GM12878 (cell line): ENCODE results near the gene TBC1D5. TPM values are rescaled to one million over a fixed set of nuclear protein-coding genes. Genes with fewer than 3 reads are reported as not detected.

ENCODE experiments used
- ATAC-seq: fragments of 200-7000 bp; cut with Tn5 transposase; 3 replicates; pipeline ENCODE4 v1.9.1; 2020; ENCODE audit warnings: mild to moderate bottlenecking, moderate library complexity
- BruUV-seq: library from RNA; stranded (reverse); fragments of 400-500 nt; replicated peaks from 2 replicates; lab custom pipeline; 2021; lab: Mats Ljungman, UMichigan
- CTCF ChIA-PET: fragments of 300-600 bp; sonication (Branson Sonifier 250); formaldehyde crosslinking; extraction: SDS; loops from one replicate; lab custom pipeline; 2021; ENCODE audit warnings: inconsistent platforms; lab: Yijun Ruan, JAX
- POLR2A ChIA-PET: fragments of 350-600 bp; formaldehyde crosslinking; extraction: SDS; loops from one replicate; lab custom pipeline; 2021; ENCODE audit warnings: inconsistent platforms; lab: Charles Lee
- RAD21 ChIA-PET: fragments of 300-600 bp; sonication (Branson Sonifier 250); formaldehyde crosslinking; loops from one replicate; lab custom pipeline; 2023; ENCODE audit warnings: antibody characterized with exemption; ENCODE audit not compliant: unreplicated experiment; lab: Charles Lee
- SMC1A ChIA-PET: fragments of 300-600 bp; sonication (Branson Sonifier 250); formaldehyde crosslinking; loops from one replicate; lab custom pipeline; 2023; ENCODE audit not compliant: unreplicated experiment, uncharacterized antibody; lab: Charles Lee
- DNase-seq: peaks from one replicate; pipeline ENCODE4 v3.0.0-alpha.2; 2011; ENCODE audit warnings: low read depth, low spot score
- FAIRE-seq: peaks from 3 replicates; lab custom pipeline; 2011; peaks lifted over from hg19 to GRCh38; lab: Jason Lieb, UNC
- H2AFZ ChIP-seq: 2 replicates; pipeline ENCODE4 v1.6.0; 2011; ENCODE audit warnings: low read depth, low read length, control low read depth; ENCODE audit not compliant: control insufficient read depth
- H3K27ac ChIP-seq: 2 replicates; pipeline ENCODE4 v1.5.1; 2011; ENCODE audit warnings: control low read depth; ENCODE audit not compliant: control insufficient read depth, insufficient read depth
- H3K27me3 ChIP-seq, 2 experiments: replicated peaks in 1 of 2; 2 replicates each; pipeline versions ENCODE4 v1.6.0 to v1.6.1; 2011; ENCODE audit warnings: low read length in 1 of 2; ENCODE audit not compliant: control insufficient read depth in 2 of 2, insufficient read depth in 2 of 2
- H3K36me3 ChIP-seq, 2 experiments: 2 replicates each; pipeline ENCODE4 v1.5.1; 2011; ENCODE audit warnings: low read length in 1 of 2; ENCODE audit not compliant: control insufficient read depth in 2 of 2, insufficient read depth in 2 of 2
- H3K4me1 ChIP-seq: 2 replicates; pipeline ENCODE4 v1.6.1; 2011; ENCODE audit warnings: mild to moderate bottlenecking, low read length, moderate library complexity, mixed read lengths; ENCODE audit not compliant: control insufficient read depth, insufficient read depth
- H3K4me2 ChIP-seq: 2 replicates; pipeline ENCODE4 v1.6.0; 2011; ENCODE audit warnings: control low read depth; ENCODE audit not compliant: control insufficient read depth, insufficient read depth
- H3K4me3 ChIP-seq: fragments of 200-600 bp; sonication (generic); 2 replicates; pipeline ENCODE4 v1.5.1; 2016
- H3K79me2 ChIP-seq: 2 replicates; pipeline ENCODE4 v1.6.0; 2011; ENCODE audit warnings: low read length; ENCODE audit not compliant: control insufficient read depth, insufficient read depth
- H3K9ac ChIP-seq: 2 replicates; pipeline ENCODE4 v1.8.0; 2011; ENCODE audit warnings: low read length, control low read depth, mixed read lengths; ENCODE audit not compliant: control insufficient read depth, insufficient read depth
- H3K9me3 ChIP-seq: replicated peaks from 3 replicates; pipeline ENCODE4 v1.5.1; 2011; ENCODE audit warnings: mild to moderate bottlenecking, low read length; ENCODE audit not compliant: control insufficient read depth, insufficient read depth
- H4K20me1 ChIP-seq: 2 replicates; pipeline ENCODE4 v1.6.0; 2011; ENCODE audit not compliant: control insufficient read depth, insufficient read depth
- BMI1 ChIP-seq: fragments of 450-650 bp; IDR thresholded peaks from 2 replicates; pipeline ENCODE4 v1.6.1; 2016; ENCODE audit warnings: mild to moderate bottlenecking, moderate library complexity, borderline replicate concordance
- CHD4 ChIP-seq: fragments of 200-600 bp; sonication (generic); IDR thresholded peaks from 2 replicates; pipeline ENCODE4 v1.6.1; 2016; ENCODE audit warnings: mild to moderate bottlenecking
- IRF4 ChIP-seq: IDR thresholded peaks from 2 replicates; pipeline ENCODE4 v1.6.1; 2011; ENCODE audit warnings: low read depth, low read length
- NR2C2 ChIP-seq: IDR thresholded peaks from 2 replicates; pipeline ENCODE4 v1.6.1; 2011; ENCODE audit warnings: borderline replicate concordance, low read depth; ENCODE audit not compliant: control insufficient read depth, insufficient read length
- RAD21 ChIP-seq: IDR thresholded peaks from 2 replicates; pipeline ENCODE4 v1.6.1; 2011; ENCODE audit warnings: mild to moderate bottlenecking, low read depth, low read length, moderate library complexity; ENCODE audit not compliant: insufficient read depth
- SMAD5 ChIP-seq: IDR thresholded peaks from 2 replicates; pipeline ENCODE4 v1.6.1; 2016; ENCODE audit warnings: antibody characterized with exemption, low read depth
- ZNF384 ChIP-seq: IDR thresholded peaks from 2 replicates; pipeline ENCODE4 v1.6.1; 2012; ENCODE audit warnings: low read depth, mild to moderate bottlenecking, low read length, improper control_type of control experiment, borderline replicate concordance
- ZSCAN29 ChIP-seq: fragments of 450-650 bp; IDR thresholded peaks from 2 replicates; pipeline ENCODE4 v1.6.1; 2017; ENCODE audit warnings: mild to moderate bottlenecking, moderate library complexity
- WGBS: methylation state at CpG from one replicate; pipeline ENCODE4 v1.1.6; 2016; ENCODE audit warnings: low lambda C conversion rate; ENCODE audit not compliant: insufficient replicate concordance, insufficient coverage; ENCODE audit errors: missing lambda C conversion rate; 5-methylcytosine and 5-hydroxymethylcytosine counted together
- in situ Hi-C: fragments of 300-500 bp; cut with MboI; formaldehyde crosslinking; loops from 9 replicates; pipeline ENCODE4 v1.14.3; 2018; ENCODE audit warnings: mixed read lengths
- intact Hi-C: fragments of 100-400 bp; cut with micrococcal nuclease; formaldehyde crosslinking; loops from one replicate; pipeline ENCODE4 v1.14.2; 2022; ENCODE audit not compliant: unreplicated experiment
- polyA plus RNA-seq, 11 experiments: library from polyadenylated mRNA; depleted of rRNA in 4 of 11; unstranded in 6 of 11; stranded (reverse) in 5 of 11; fragments of >200 nt; fragmentation: Nextera tagmentation in 4 of 11; fragmentation: Illumina TruSeq in 1 of 11; extraction: Ambion mirVana in 4 of 11; extraction: Trizol in 1 of 11; gene quantifications; 1 replicate in 1 of 11; 2 replicates in 10 of 11; pipeline versions ENCODE4 v1.2.1 to v1.2.3, GENCODE V29; 2011 to 2016; ENCODE audit warnings: inconsistent platforms in 2 of 11, missing spikeins in 2 of 11, low read depth in 1 of 11
- total RNA-seq, 4 experiments: library from RNA; depleted of rRNA in 3 of 4; stranded (reverse); fragments of >200 nt in 3 of 4; fragmentation: Illumina TruSeq in 1 of 4; extraction: Trizol in 1 of 4; gene quantifications; 2 replicates each; pipeline versions ENCODE4 v1.2.1 to v1.2.3, GENCODE V29; 2013 to 2021
- TF ChIP-seq, protein P1 (sequence below): fragments of 450-650 bp; IDR thresholded peaks from 2 replicates; pipeline ENCODE4 v1.6.1; 2016; ENCODE audit warnings: mild to moderate bottlenecking, moderate library complexity, borderline replicate concordance

Gene TBC1D5
- total and polyA plus RNA-seq, 10 of the 15 experiments (the other 5 are each of a cell fraction or from before 2014, with no cell fraction given): 5.5 to 61.0 (median 43.8) TPM

- TF ChIP-seq, protein P1, sequence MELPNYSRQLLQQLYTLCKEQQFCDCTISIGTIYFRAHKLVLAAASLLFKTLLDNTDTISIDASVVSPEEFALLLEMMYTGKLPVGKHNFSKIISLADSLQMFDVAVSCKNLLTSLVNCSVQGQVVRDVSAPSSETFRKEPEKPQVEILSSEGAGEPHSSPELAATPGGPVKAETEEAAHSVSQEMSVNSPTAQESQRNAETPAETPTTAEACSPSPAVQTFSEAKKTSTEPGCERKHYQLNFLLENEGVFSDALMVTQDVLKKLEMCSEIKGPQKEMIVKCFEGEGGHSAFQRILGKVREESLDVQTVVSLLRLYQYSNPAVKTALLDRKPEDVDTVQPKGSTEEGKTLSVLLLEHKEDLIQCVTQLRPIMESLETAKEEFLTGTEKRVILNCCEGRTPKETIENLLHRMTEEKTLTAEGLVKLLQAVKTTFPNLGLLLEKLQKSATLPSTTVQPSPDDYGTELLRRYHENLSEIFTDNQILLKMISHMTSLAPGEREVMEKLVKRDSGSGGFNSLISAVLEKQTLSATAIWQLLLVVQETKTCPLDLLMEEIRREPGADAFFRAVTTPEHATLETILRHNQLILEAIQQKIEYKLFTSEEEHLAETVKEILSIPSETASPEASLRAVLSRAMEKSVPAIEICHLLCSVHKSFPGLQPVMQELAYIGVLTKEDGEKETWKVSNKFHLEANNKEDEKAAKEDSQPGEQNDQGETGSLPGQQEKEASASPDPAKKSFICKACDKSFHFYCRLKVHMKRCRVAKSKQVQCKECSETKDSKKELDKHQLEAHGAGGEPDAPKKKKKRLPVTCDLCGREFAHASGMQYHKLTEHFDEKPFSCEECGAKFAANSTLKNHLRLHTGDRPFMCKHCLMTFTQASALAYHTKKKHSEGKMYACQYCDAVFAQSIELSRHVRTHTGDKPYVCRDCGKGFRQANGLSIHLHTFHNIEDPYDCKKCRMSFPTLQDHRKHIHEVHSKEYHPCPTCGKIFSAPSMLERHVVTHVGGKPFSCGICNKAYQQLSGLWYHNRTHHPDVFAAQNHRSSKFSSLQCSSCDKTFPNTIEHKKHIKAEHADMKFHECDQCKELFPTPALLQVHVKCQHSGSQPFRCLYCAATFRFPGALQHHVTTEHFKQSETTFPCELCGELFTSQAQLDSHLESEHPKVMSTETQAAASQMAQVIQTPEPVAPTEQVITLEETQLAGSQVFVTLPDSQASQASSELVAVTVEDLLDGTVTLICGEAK: no peak
These were observed 434.5 kb downstream of the TBC1D5 start (continued) for GRCh38 chr3:17307887-17308286.

GRCh38 chr3:17307482-17307881, 434.9 kb downstream of the TBC1D5 start:
- no peaks in the 10 kb centered on the region for H3K79me2 ChIP-seq
- ChIA-PET POLR2A (no interaction called here), SMC1A (interaction anchor here (0.8 to 1.4 kb wide), 3 partner anchors 20 to 117 kb away, joined by 3 to 4 read pairs (median 3); no protein-coding TSS in a partner anchor), CTCF (interaction anchor here (0.9 to 2.0 kb wide), 4 partner anchors 14 to 208 kb away, joined by 4 to 7 read pairs (median 5); no protein-coding TSS in a partner anchor), RAD21 (no interaction called here)
- no peak for ATAC-seq
- no peak for DNase-seq
- no peak overlapping the region for H2AFZ ChIP-seq
- BruUV-seq: no TSS peak
- H3K9me3 ChIP-seq: no peaks in the 10 kb centered on the region
- intact Hi-C loops (loop anchor here (1.0 kb wide), 1 partner anchor 106 kb away; no protein-coding TSS in a partner anchor), in situ Hi-C loops (no loop called here)
- H3K4me2 ChIP-seq: no peak overlapping the region
- no peaks in the 10 kb centered on the region for H4K20me1 ChIP-seq
- no peak overlapping the region for H3K4me3 ChIP-seq
- FAIRE-seq: no peak
- no peak overlapping the region for H3K9ac ChIP-seq
- no peak overlapping the region for H3K27ac ChIP-seq
- H3K4me1 ChIP-seq: no peaks in the 10 kb centered on the region
- no peaks in the 10 kb centered on the region for H3K27me3 ChIP-seq
- H3K36me3 ChIP-seq: no peaks in the 10 kb centered on the region
- TF ChIP-seq RAD21 (peak; percentile 19; the same call in 1 of the 2 replicates), IRF4 (no peak), ZNF384 (no peak), SMAD5 (no peak), BMI1 (no peak), ZSCAN29 (no peak), CHD4 (no peak), NR2C2 (no peak)
- WGBS: 100% methylated on average over 1 of the region's 1 CpG
